HT-29 (cell line): Measurements from ENCODE around the gene SYCP1. TPM values are rescaled to one million over a fixed set of nuclear protein-coding genes. Genes with fewer than 3 reads are reported as not detected.
"Not testable (repeated sequence)": the region's sequence is repeated elsewhere in the genome, so short reads cannot be mapped to it uniquely, and the experiment has no call there.

Source experiments
- DNase-seq: peaks from one replicate; pipeline ENCODE4 v3.0.0-alpha.2; 2015; ENCODE audit warnings: low spot score
- total RNA-seq: library from RNA; depleted of rRNA; stranded (reverse); fragments of >200 nt; shearing (Covaris generic); gene quantifications from 2 replicates; pipeline ENCODE4 v1.2.3, GENCODE V29; 2014; rRNA removed

The SYCP1 gene
- total RNA-seq = not detected in 2 replicates

- DNase-seq = no peak
These were observed at the start of gene SYCP1 for GRCh38 chr1:114854693-114855320. TSS of gene SYCP1 (plus strand) at chr1:114854863. CDS start at chr1:114855465, 602 bp downstream.

GRCh38 chr1:114819869-114820268 is 34.8 kb upstream of the SYCP1 start:
- DNase-seq = no peak

- no peak for DNase-seq
These were observed 34.3 kb upstream of the SYCP1 start for GRCh38 chr1:114820392-114820791.

- no peak for DNase-seq
These were observed 32.7 kb upstream of the SYCP1 start for GRCh38 chr1:114821978-114822377.

- DNase-seq = no peak
These were observed 26.4 kb upstream of the SYCP1 start for GRCh38 chr1:114828251-114828650.

- DNase-seq = not testable (repeated sequence)
These were observed 24.6 kb upstream of the SYCP1 start for GRCh38 chr1:114830075-114830474.

- DNase-seq = no peak
These were observed 23.2 kb upstream of the SYCP1 start for GRCh38 chr1:114831276-114831994.

GRCh38 chr1:114832057-114832456 is 22.6 kb upstream of the SYCP1 start:
- DNase-seq = no peak

GRCh38 chr1:114833421-114833820 is 21.2 kb upstream of the SYCP1 start:
- DNase-seq = no peak

- DNase-seq = no peak
These were observed 10.4 kb upstream of the SYCP1 start for GRCh38 chr1:114844270-114844669.

- no peak for DNase-seq
These were observed 1.1 kb upstream of the SYCP1 start for GRCh38 chr1:114853584-114853983.

- DNase-seq = no peak
These were observed 6.7 kb downstream of the SYCP1 start for GRCh38 chr1:114861384-114861783.

- DNase-seq = no peak
These were observed 37.7 kb downstream of the SYCP1 start for GRCh38 chr1:114892194-114892918.

GRCh38 chr1:114896795-114897194 is 42.1 kb downstream of the SYCP1 start:
- DNase-seq = no peak

- no peak for DNase-seq
These were observed 47.2 kb downstream of the SYCP1 start for GRCh38 chr1:114901814-114902213.

- no peak for DNase-seq
These were observed 47.7 kb downstream of the SYCP1 start for GRCh38 chr1:114902343-114902742.

- DNase-seq = no peak
These were observed 48.8 kb downstream of the SYCP1 start for GRCh38 chr1:114903480-114903879.

- DNase-seq = not testable (repeated sequence)
These were observed 61.1 kb downstream of the SYCP1 start for GRCh38 chr1:114915720-114916119.

- DNase-seq = no peak
These were observed 71.9 kb downstream of the SYCP1 start for GRCh38 chr1:114926607-114927006.

- no peak for DNase-seq
These were observed 72.7 kb downstream of the SYCP1 start for GRCh38 chr1:114927401-114927800.

- peak; percentile 6 for DNase-seq
These were observed 101.9 kb downstream of the SYCP1 start for GRCh38 chr1:114956570-114956969.

GRCh38 chr1:114959423-114959822 is 104.8 kb downstream of the SYCP1 start:
- DNase-seq = no peak

GRCh38 chr1:114976891-114977290 is 122.2 kb downstream of the SYCP1 start:
- no peak for DNase-seq
